ENCODE results near the gene CORIN. TPM values are rescaled to one million over a fixed set of nuclear protein-coding genes. Genes with fewer than 3 reads are reported as not detected.

CORIN gene
- polyA plus RNA-seq, 1 of the 3 experiments (the other 2 are of a cell fraction) = 1.1 TPM

DNA sequence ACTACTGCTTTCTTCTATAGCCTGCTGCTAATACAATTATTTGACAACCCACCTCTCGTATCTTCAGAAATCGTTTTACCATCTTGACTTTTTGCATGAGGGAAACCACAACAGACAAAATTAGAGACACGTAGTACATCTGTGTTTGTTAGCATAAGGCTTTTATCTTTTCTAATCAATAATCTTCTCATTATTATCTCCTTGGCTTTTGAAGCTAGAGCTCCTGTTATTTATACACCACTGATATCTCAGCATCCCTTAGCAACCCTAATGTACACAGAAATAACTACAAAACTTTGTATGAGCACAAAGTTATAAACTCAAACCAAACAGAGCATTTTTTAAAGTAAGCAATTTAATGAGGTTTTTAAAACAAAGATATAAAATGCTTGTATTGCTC, 39.7 kb downstream of the CORIN start:
- TF ChIP-seq REST (IDR thresholded peaks at IDR 0.05; ENCODE audit: low read depth, low read length) (no peak), GATA2 (CRISPR knock-in tag; IDR thresholded peaks at IDR 0.05) (no peak), GABPA (IDR thresholded peaks at IDR 0.05; ENCODE audit: low read depth) (no peak), TEAD4 (IDR thresholded peaks at IDR 0.05; ENCODE audit: borderline replicate concordance, insufficient read depth) (no peak), FOXM1 (IDR thresholded peaks at IDR 0.05; ENCODE audit: low read depth) (no peak), RXRA (IDR thresholded peaks at IDR 0.05; ENCODE audit: borderline replicate concordance, low read depth) (no peak), POLR2AphosphoS5 (IDR thresholded peaks at IDR 0.05; ENCODE audit: low read depth, low read length) (no peak), RFX5 (IDR thresholded peaks at IDR 0.05; ENCODE audit: low read length) (no peak), MXI1 (IDR thresholded peaks at IDR 0.05; ENCODE audit: low read depth, low read length) (no peak)
- H2AFZ ChIP-seq (ENCODE audit: low read depth) = no peak overlapping the region
- no peaks in the 10 kb centered on the region for H4K20me1 ChIP-seq (ENCODE audit: insufficient read depth)
- no peak overlapping the region for H3K4me3 ChIP-seq (ENCODE audit: low read depth in 2 of 2, low read length in 1 of 2)
- no peaks in the 10 kb centered on the region for H3K9me2 ChIP-seq
- no peaks in the 10 kb centered on the region for H3K36me3 ChIP-seq (replicated peaks in 1 of 2; ENCODE audit: control insufficient read depth in 1 of 2, insufficient read depth in 2 of 2, low read length in 1 of 2)
- ChIA-PET POLR2A (no interaction called here), CTCF (interaction anchor here (1.3 kb wide), 1 partner anchor 38 kb away, joined by 4 read pairs; no protein-coding TSS in a partner anchor)
- H3K9me3 ChIP-seq = no peaks in the 10 kb centered on the region
- H3K27ac ChIP-seq (ENCODE audit: low read depth in 2 of 2, low read length in 1 of 2) = no peak overlapping the region
- no peaks in the 10 kb centered on the region for H3K4me1 ChIP-seq (ENCODE audit: control insufficient read depth in 1 of 2, insufficient read depth in 2 of 2, low read depth in 1 of 2, low read length in 1 of 2)
- no peak for DNase-seq
- no peak overlapping the region for H3K4me2 ChIP-seq
- WGBS (ENCODE audit: low lambda C conversion rate) = 70% methylated on average over 3 of the region's 3 CpGs
- no peak overlapping the region for H3K9ac ChIP-seq
- H3K79me2 ChIP-seq (ENCODE audit: insufficient read depth) = no peaks in the 10 kb centered on the region
- no peaks in the 10 kb centered on the region for H3F3A ChIP-seq (replicated peaks; ENCODE audit: insufficient read depth)
- no peaks in the 10 kb centered on the region for H3K27me3 ChIP-seq (ENCODE audit: insufficient read depth)

- H3K9me3 ChIP-seq = no peaks in the 10 kb centered on the region
- no peaks in the 10 kb centered on the region for H3K36me3 ChIP-seq (replicated peaks in 1 of 2; ENCODE audit: control insufficient read depth in 1 of 2, insufficient read depth in 2 of 2, low read length in 1 of 2)
- no peaks in the 10 kb centered on the region for H3K9me2 ChIP-seq
- H3K4me1 ChIP-seq (ENCODE audit: control insufficient read depth in 1 of 2, insufficient read depth in 2 of 2, low read depth in 1 of 2, low read length in 1 of 2) = no peaks in the 10 kb centered on the region
- 60% methylated on average over 2 of the region's 2 CpGs for WGBS (ENCODE audit: low lambda C conversion rate)
- CTCF ChIA-PET = no interaction called here
- no peak overlapping the region for H3K4me2 ChIP-seq
- no peak for DNase-seq
- no peak overlapping the region for H3K9ac ChIP-seq
- no peaks in the 10 kb centered on the region for H3K79me2 ChIP-seq (ENCODE audit: insufficient read depth)
- POLR2A ChIA-PET = no interaction called here
- TF ChIP-seq REST (IDR thresholded peaks at IDR 0.05; ENCODE audit: low read depth, low read length) (no peak), NRF1 (IDR thresholded peaks at IDR 0.05; ENCODE audit: low read depth, low read length) (no peak)
- no peak overlapping the region for H2AFZ ChIP-seq (ENCODE audit: low read depth)
- no peaks in the 10 kb centered on the region for H4K20me1 ChIP-seq (ENCODE audit: insufficient read depth)
- no peaks in the 10 kb centered on the region for H3K27me3 ChIP-seq (ENCODE audit: insufficient read depth)
- H3K4me3 ChIP-seq (ENCODE audit: low read depth in 2 of 2, low read length in 1 of 2) = no peak overlapping the region
- H3K27ac ChIP-seq (ENCODE audit: low read depth in 2 of 2, low read length in 1 of 2) = no peak overlapping the region
- H3F3A ChIP-seq (replicated peaks; ENCODE audit: insufficient read depth) = no peaks in the 10 kb centered on the region
Observed at GRCh38 chr4:47791965-47792364, 45.9 kb downstream of the CORIN start.

Measured in SK-N-SH (cell line).